Fibroblast of lung (primary cell): Measurements from ENCODE around the gene BCLAF1.

Experiments
- EZH2 ChIP-seq: IDR thresholded peaks from 2 replicates; pipeline ENCODE4 v1.5.1; 2012; ENCODE audit warnings: low read length, control low read depth, mild to moderate bottlenecking; ENCODE audit errors: missing control alignments
- TF ChIP-seq, protein P1 (sequence below), 2 donors: IDR thresholded peaks in 1 of 2; conservative IDR thresholded peaks in 1 of 2; 1 replicate in 1 of 2; 2 replicates in 1 of 2; pipeline ENCODE4 v1.5.1; 2011 to 2012; ENCODE audit warnings: low read length in 2 of 2, control low read depth in 1 of 2, inconsistent platforms in 1 of 2, low read depth in 1 of 2, mild to moderate bottlenecking in 1 of 2

DNA sequence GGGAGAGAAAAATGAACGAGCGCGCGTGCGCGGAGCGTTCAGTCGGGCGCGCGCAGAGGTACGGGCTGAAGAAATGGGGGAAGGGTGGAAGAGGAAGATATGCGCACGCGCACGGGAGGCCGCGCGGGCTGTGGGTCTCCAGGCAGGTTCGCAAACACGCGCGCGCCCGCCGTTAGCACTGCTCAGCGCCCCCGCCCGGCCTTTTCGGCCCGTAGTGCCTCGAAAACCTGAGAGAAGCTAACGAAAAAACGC lies 393 bp downstream of the BCLAF1 start:
- TF ChIP-seq, protein P1, sequence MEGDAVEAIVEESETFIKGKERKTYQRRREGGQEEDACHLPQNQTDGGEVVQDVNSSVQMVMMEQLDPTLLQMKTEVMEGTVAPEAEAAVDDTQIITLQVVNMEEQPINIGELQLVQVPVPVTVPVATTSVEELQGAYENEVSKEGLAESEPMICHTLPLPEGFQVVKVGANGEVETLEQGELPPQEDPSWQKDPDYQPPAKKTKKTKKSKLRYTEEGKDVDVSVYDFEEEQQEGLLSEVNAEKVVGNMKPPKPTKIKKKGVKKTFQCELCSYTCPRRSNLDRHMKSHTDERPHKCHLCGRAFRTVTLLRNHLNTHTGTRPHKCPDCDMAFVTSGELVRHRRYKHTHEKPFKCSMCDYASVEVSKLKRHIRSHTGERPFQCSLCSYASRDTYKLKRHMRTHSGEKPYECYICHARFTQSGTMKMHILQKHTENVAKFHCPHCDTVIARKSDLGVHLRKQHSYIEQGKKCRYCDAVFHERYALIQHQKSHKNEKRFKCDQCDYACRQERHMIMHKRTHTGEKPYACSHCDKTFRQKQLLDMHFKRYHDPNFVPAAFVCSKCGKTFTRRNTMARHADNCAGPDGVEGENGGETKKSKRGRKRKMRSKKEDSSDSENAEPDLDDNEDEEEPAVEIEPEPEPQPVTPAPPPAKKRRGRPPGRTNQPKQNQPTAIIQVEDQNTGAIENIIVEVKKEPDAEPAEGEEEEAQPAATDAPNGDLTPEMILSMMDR (conservative IDR thresholded peaks at IDR 0.05 in 1 of 2, IDR thresholded peaks at IDR 0.05 in 1 of 2; ENCODE audit: low read depth in 1 of 2, low read length in 2 of 2): no peak
- TF ChIP-seq EZH2: no peak
